Mesodermal cell (in vitro differentiated cells): Measurements from ENCODE around the gene HMG20B.
A peak's percentile ranks its signal among the peaks of the same experiment; 100 is the strongest.
"Not testable (repeated sequence)": the region's sequence is repeated elsewhere in the genome, so short reads cannot be mapped to it uniquely, and the experiment has no call there.

ENCODE experiments used
- H3K27ac ChIP-seq: 2 replicates; pipeline ENCODE4 v1.7.0; 2013; ENCODE audit warnings: mild to moderate bottlenecking, low read depth, low read length, moderate library complexity; ENCODE audit not compliant: severe bottlenecking
- H3K36me3 ChIP-seq: 2 replicates; pipeline ENCODE4 v1.7.1; 2013; ENCODE audit warnings: mild to moderate bottlenecking, low read length, moderate library complexity; ENCODE audit not compliant: control insufficient read depth, insufficient read depth
- H3K4me1 ChIP-seq: one replicate; pipeline ENCODE4 v1.7.1; 2013; ENCODE audit warnings: mild to moderate bottlenecking, low read length; ENCODE audit not compliant: insufficient read depth, control insufficient read depth, poor library complexity, severe bottlenecking
- H3K4me3 ChIP-seq: 2 replicates; pipeline ENCODE4 v1.7.0; 2013; ENCODE audit warnings: low read length, control low read depth, mild to moderate bottlenecking; ENCODE audit not compliant: insufficient read depth, poor library complexity, severe bottlenecking; ENCODE audit errors: extremely low read depth
- H3K9me3 ChIP-seq: 2 replicates; pipeline ENCODE4 v1.7.1; 2013; ENCODE audit warnings: mild to moderate bottlenecking, low read length, moderate library complexity; ENCODE audit not compliant: control insufficient read depth
- WGBS, 2 experiments: methylation state at CpG; one replicate each; pipeline ENCODE4 v1.1.5; 2013; ENCODE audit warnings: missing lambda C conversion rate in 2 of 2; ENCODE audit not compliant: insufficient coverage in 2 of 2; 5-methylcytosine and 5-hydroxymethylcytosine counted together

Gene HMG20B

DNA sequence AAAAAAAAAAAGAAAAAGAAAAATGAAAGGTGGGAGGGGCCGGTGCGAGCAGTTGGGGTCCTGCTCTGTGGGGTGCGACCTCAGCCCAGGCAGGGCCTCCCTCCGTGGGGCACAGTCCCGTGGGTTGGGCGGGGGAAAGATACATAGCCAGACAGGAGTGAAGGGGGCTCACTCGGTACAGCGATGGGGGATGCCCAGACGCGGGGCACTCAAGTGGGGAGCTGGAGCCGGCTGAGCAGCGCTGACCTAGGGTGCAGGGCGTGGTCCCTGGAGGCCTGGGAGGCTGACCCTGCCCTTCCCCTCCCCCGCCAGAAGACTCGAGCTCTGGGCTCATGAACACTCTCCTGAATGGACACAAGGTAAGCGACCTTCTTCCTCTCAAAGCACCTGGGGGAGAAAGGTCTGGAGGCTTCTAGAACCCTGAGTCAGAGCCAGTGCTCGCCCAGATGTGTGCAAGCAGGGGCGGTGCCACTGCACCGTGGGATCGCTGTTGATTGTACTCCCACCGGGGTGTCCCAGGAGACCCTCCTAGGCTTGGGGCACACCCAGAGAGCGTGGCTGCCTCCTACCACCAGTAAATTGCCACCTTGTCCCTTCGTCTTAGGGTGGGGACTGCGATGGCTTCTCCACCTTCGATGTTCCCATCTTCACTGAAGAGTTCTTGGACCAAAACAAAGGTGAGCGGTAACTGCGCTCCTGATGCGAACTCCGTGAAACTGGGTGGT, 3.4 kb downstream of the HMG20B start:
- WGBS, 2 experiments: 72 to 81% methylated on average over 21 to 22 of the region's 29 CpGs
- Histone ChIP-seq H3K27ac (no peak overlapping the region), H3K4me3 (peak overlapping the region; percentile 25), H3K4me1 (peaks cover 25% of the 10 kb centered on the region), H3K9me3 (no peaks in the 10 kb centered on the region), H3K36me3 (peaks cover 20% of the 10 kb centered on the region)

- 17 to 22% methylated on average over 25 to 50 of the region's 78 CpGs for WGBS, 2 experiments
- Histone ChIP-seq H3K4me3 (peak overlapping the region; percentile 25), H3K4me1 (peaks cover 24% of the 10 kb centered on the region), H3K36me3 (peaks cover 20% of the 10 kb centered on the region), H3K9me3 (no peaks in the 10 kb centered on the region), H3K27ac (no peak overlapping the region)
Observed at GRCh38 chr19:3576696-3577443, 4.1 kb downstream of the HMG20B start.

- H3K36me3 ChIP-seq: peaks cover 20% of the 10 kb centered on the region
- no peak overlapping the region for H3K4me3 ChIP-seq
- H3K4me1 ChIP-seq: peaks cover 18% of the 10 kb centered on the region
- no peaks in the 10 kb centered on the region for H3K9me3 ChIP-seq
- 77 to 86% methylated on average over 49 to 54 of the region's 60 CpGs for WGBS, 2 experiments
- no peak overlapping the region for H3K27ac ChIP-seq
Observed at GRCh38 chr19:3577723-3578344, 5.1 kb downstream of the HMG20B start.

GRCh38 chr19:3578390-3578789, 5.6 kb downstream of the HMG20B start:
- H3K36me3 ChIP-seq: peaks cover 20% of the 10 kb centered on the region
- H3K27ac ChIP-seq: no peak overlapping the region
- no peak overlapping the region for H3K4me3 ChIP-seq
- 79 to 91% methylated on average over 9 to 12 of the region's 17 CpGs for WGBS, 2 experiments
- H3K4me1 ChIP-seq: peaks cover 18% of the 10 kb centered on the region
- H3K9me3 ChIP-seq: no peaks in the 10 kb centered on the region

DNA sequence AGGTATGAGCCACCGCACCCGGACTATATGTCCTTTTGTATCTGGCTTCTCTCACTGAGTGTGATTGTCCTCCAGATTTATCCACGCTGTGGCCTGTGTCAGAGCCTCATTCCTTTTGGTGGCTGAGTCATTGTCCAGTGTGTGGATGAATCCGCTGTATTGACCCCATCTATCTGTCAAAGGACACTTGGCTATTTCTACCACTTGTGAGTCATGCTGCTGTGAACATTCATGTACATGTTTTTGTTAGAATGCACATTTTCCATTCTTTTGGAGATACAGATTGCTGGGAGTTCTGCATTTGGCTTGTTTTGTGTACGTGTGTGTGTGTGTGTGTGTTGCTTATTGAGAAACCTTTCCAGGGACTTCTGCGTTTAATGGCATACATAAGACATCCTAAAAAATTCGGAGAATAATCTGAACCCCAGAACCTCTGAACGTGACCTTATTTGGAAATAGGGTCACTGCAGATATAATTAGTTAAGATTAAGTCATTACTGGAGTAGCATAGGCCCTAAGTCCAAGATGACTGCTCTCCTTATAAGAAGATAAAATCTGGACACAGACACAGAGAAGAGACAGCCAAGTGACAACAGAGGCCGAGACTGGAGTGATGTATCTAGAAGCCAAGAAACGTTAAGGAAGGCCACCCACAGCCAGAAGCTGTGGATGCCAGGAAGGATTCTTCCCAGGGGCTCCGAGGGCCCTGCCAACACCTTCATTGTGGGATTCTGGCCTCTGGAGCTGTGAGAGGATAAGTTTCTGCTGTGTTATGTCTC, 7.6 kb downstream of the HMG20B start:
- H3K9me3 ChIP-seq: no peaks in the 10 kb centered on the region
- peaks cover 7% of the 10 kb centered on the region for H3K36me3 ChIP-seq
- H3K27ac ChIP-seq: peak overlapping the region; percentile 46
- 73 to 77% methylated on average over 6 to 10 of the region's 11 CpGs for WGBS, 2 experiments
- H3K4me1 ChIP-seq: peaks cover 18% of the 10 kb centered on the region
- H3K4me3 ChIP-seq: no peak overlapping the region

DNA sequence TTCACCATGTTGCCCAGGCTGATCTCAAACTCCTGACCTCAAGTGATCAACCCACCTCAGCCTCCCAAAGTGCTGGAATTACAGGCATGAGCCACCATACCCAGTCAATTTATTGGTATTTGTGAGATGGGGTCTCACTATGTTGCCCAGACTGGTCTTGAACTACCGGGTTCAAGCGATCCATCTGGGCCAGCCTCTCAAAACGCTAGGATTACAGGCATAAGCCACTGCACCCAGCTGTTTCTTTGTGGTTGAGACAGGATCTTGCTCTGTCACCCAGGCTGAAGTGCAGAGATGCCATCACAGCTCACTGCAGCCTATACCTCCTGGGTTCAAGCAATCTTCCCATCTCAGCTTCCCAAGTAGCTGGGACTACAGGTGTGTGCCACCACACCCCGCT, 9.0 kb downstream of the HMG20B start:
- not testable (repeated sequence) for H3K36me3 ChIP-seq, H3K4me1 ChIP-seq, H3K9me3 ChIP-seq, H3K27ac ChIP-seq, H3K4me3 ChIP-seq
- WGBS, 2 experiments: 68 to 76% methylated on average over 3 to 4 of the region's 4 CpGs

GRCh38 chr19:3584036-3584802, 11.5 kb downstream of the HMG20B start:
- not testable (repeated sequence) for H3K36me3 ChIP-seq, H3K9me3 ChIP-seq, H3K4me3 ChIP-seq, H3K27ac ChIP-seq, H3K4me1 ChIP-seq
- 84 to 90% methylated on average over 2 to 8 of the region's 15 CpGs for WGBS, 2 experiments

- no peak within 1 kb of the TSS for H3K27ac ChIP-seq
- 14 to 16% methylated on average over 51 to 78 of the region's 84 CpGs for WGBS, 2 experiments
- H3K36me3 ChIP-seq: no peaks in the 10 kb centered on the region
- H3K4me3 ChIP-seq: peak within 1 kb of the TSS; percentile 27
- H3K9me3 ChIP-seq: no peaks in the 10 kb centered on the region
- H3K4me1 ChIP-seq: no peaks in the 10 kb centered on the region
Observed at GRCh38 chr19:3585301-3586126, 12.8 kb downstream of the HMG20B start, which contains the start of gene GIPC3. Gene GIPC3 (plus strand): TSS chr19:3585478. CDS start chr19:3585598, 120 bp downstream.

GRCh38 chr19:3586127-3586626, 13.4 kb downstream of the HMG20B start:
- 39 to 63% methylated on average over 6 to 11 of the region's 16 CpGs for WGBS, 2 experiments
- H3K27ac ChIP-seq: no peak overlapping the region
- H3K9me3 ChIP-seq: peaks cover 2% of the 10 kb centered on the region
- peak overlapping the region; percentile 27 for H3K4me3 ChIP-seq
- no peaks in the 10 kb centered on the region for H3K36me3 ChIP-seq
- H3K4me1 ChIP-seq: no peaks in the 10 kb centered on the region
